GM21529 (cell line): ENCODE measurements around the gene MOSPD3.
"Not testable (repeated sequence)": the region's sequence is repeated elsewhere in the genome, so short reads cannot be mapped to it uniquely, and the experiment has no call there.

Experiments used
- ATAC-seq: cut with Tn5 transposase; IDR thresholded peaks from one replicate; pipeline ENCODE4 v1.9.1; 2021; ENCODE audit not compliant: unreplicated experiment

Gene MOSPD3

GRCh38 chr7:100662194-100662776 is 49.9 kb downstream of the MOSPD3 start:
- ATAC-seq: not testable (repeated sequence)
